NCI-H1694 (cell line): ENCODE data around the gene CEP192.
"Not testable (repeated sequence)": the region's sequence is repeated elsewhere in the genome, so short reads cannot be mapped to it uniquely, and the experiment has no call there.

Experiments
- DNase-seq: peaks from one replicate; lab custom pipeline; 2025; lab: John Stamatoyannopoulos, UW

The CEP192 gene

GRCh38 chr18:13026583-13027270, 35.6 kb downstream of the CEP192 start:
- DNase-seq = no peak

- no peak for DNase-seq
These were observed 37.7 kb downstream of the CEP192 start for GRCh38 chr18:13028869-13029268.

DNA sequence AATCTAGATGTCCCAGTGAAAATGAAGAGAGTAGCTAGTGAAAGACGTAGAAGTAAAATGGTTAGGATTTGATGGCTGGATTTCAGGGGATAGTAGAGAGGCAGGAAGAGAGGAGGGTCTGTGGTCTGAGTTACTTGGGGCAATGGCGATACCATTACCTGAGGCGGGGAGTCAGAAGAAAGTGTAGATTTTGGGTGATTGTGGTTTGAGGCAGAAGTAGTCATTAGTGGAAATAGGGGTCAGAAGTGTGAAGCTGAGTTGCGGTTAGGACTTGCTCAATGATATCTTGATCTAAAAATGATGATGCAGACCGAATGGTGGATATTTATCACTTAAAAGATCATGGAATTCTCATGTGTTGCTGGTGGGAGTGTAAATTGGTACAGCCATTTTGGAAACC, 41.0 kb downstream of the CEP192 start:
- no peak for DNase-seq

GRCh38 chr18:13035249-13035914, 44.2 kb downstream of the CEP192 start:
- no peak for DNase-seq

DNA sequence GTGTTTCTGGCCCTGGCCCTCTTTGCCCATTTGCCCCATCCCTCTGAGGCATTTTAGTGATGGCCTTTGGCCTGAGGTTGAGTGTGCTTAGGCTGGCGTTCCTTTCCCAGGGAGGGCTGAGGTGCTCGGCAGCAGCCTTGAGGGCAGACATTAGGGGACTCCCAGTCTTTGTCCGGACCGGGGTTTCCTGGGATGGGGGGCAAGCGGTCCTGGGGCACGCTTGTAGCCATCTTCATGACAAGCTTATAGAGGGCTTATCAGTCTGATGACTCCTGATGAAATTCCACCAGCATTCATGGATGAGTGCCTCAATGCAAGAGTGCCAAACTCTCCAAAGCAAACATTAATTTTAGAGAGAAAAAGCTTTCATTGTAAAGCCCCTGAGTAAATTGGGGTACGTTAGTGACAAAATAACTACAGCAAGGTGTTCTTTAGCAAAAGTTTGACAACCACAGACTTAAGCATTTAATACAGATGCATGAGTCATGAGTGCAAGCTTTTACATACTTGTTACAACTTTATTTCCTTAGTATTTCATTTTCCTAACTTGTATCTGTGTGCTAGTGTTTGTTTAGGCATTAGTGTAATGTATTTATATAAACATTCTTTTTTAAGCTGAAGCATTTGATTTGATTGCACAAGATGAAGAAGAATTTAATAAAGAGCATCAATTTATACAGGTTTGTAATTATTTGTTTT, 45.6 kb downstream of the CEP192 start:
- DNase-seq = no peak

GRCh38 chr18:13039806-13040205, 48.6 kb downstream of the CEP192 start:
- DNase-seq = no peak

- no peak for DNase-seq
These were observed 51.9 kb downstream of the CEP192 start for GRCh38 chr18:13043066-13043465.

DNA sequence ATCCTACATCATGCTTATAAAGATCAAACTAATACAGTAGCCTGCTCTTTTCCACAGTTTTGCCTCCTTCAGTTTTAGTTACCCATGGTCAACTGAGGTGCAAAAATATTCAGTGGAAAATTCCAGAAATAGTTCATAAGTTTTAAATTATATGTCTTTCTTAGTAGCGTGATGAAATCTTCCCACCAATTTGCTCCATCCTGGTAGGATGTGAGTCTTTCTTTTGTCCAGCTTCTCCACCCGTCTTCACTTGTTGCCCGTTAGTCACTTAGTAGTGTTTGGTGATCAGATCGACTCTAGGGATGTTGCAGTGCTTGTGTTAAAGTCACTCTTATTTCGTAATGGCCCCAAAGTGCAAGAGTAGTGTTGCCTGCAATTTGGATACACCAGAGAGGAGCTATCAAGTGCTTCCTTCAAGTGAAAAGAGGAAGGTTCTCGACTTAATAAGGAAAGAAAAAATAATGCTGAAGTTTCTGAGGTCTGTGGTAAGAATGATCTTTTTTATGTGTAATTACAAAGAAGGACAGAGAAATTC, 57.0 kb downstream of the CEP192 start:
- DNase-seq = no peak

- DNase-seq = no peak
These were observed 60.0 kb downstream of the CEP192 start for GRCh38 chr18:13051159-13051558.

DNA sequence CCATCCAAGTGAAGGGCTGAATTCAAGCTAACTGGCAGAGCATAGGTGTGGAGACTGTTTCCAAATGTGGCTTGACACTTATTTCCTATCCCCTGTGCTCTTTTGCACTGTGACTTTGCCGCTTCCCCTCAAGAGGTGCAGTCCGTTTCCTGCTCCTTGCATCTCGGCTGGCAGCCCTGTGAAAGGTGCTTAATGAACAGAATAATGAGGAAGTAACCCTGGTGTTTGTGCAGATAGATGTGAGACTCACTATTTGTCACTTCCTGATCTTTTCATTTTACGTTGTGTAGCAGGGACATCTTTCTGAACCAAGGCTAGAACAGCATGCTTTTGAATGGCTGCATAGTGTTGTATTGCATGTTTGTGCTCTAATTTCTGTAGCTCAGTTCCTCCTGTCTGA, 60.8 kb downstream of the CEP192 start:
- DNase-seq = no peak

- no peak for DNase-seq
These were observed 63.2 kb downstream of the CEP192 start for GRCh38 chr18:13054336-13054735.

DNA sequence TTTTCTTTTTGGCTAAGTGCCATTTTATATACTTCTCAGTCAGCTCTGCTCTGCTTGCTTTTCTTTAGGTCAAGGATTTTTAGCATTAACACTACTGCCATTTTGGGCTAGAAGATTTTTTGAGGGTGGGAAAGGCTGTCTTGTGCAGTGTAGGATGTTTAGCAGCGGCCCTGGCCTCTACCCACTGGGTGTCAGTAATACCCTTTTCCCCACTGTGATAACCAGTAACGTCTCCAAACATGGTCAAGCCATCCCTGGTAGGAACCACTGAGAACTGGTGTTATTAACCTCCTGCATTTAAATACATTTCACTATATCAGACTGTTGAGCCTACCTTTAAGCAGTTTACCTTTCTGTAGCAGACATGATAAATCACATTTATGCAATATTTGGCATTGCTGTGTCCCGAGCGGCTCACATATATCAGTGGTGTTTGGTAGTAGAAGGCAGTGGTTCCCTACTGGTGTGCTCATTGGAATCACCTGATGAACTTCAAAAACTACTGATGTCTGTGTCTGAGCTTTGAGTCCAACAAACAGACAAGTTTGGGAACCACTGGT, 70.5 kb downstream of the CEP192 start:
- no peak for DNase-seq

DNA sequence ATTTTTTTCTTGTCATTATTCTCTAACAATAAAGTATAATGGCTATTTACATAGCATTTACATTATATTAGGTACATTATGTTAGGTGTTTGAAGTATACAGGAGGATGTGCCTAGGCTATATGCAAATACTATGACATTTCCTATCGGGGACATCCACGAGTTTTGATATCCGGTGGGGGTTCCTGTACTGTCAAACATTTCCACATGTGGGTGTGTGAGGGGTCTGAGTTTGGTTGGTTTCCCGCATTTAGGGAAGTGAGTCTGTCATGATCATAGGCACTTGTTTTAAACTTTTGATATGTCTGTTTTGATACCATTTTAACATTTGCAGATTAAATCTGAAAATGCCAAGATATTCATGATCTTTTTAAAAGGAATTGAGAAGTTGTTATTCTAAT, 76.0 kb downstream of the CEP192 start:
- no peak for DNase-seq

GRCh38 chr18:13067966-13068365, 76.8 kb downstream of the CEP192 start:
- no peak for DNase-seq

DNA sequence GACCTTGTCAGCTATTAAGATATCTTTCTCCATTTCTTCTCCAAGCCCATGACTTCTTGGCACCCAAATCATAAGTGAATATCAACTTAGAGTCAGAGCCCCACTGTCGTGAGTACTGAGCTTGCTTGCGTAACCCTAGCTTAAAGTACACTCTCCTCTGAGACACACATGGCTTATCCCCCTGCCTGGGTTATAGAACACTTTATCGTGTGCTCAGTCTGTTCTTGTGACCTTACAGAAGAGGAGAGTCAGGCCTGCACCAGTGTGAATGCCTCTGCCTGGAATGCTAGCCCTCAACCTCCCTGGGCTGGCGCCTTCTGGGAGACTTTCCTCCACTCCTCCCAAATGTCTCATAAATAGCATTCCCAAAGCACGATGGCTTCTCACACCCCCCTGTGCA, 79.3 kb downstream of the CEP192 start:
- DNase-seq = no peak

- DNase-seq = no peak
These were observed 85.7 kb downstream of the CEP192 start for GRCh38 chr18:13076886-13077285.

DNA sequence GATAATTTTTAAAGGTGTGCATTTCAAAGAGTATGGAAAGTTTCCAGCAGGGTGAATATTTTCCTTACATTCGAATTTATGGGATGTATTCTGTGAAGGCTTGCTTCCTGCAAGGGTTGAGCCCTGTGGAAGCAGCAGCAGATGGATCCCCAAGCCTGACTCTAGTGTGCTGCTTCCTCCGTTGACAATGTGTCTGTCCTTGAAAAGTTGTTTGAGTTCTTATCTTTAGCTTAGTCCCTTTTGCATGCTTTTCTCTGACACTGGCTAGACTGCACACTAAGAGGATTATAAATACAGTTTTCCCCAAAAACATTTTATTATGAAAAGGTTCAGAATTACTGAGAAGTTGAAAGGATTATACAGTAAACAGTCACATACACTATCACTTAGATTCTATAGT, 86.3 kb downstream of the CEP192 start:
- DNase-seq = no peak

DNA sequence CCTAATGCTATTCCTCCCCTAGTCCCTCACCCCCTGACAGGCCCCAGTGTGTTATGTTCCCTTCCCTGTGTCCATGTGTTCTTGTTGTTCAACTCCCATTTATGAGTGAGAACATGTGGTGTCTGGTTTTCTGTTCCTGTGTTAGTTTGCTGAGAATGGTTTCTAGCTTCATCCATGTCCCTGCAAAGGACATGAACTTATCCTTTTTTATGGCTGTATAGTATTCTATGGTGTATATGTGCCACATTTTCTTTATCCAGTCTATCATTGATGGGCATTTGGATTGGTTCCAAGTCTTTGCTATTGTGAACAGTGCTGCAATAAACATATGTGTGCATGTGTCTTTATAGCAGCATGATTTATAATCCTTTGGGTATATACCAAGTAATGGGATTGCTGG, 86.9 kb downstream of the CEP192 start:
- DNase-seq = not testable (repeated sequence)

DNA sequence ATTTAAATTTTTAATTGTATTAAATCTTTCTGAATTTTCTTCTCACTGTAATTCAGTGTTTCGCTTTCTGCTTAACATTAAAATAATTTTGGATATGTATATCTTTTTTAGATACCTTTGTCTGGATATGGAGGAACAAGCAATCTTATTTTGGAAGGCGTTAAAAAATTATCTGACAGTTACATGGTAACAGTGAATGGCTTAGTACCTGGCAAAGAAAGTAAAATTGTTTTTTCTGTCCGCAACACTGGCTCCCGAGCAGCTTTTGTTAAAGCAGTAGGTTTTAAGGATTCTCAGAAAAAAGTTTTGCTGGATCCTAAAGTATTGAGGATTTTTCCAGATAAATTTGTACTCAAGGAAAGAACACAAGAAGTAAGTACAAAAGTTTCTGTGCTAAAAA, 95.7 kb downstream of the CEP192 start:
- DNase-seq = no peak

DNA sequence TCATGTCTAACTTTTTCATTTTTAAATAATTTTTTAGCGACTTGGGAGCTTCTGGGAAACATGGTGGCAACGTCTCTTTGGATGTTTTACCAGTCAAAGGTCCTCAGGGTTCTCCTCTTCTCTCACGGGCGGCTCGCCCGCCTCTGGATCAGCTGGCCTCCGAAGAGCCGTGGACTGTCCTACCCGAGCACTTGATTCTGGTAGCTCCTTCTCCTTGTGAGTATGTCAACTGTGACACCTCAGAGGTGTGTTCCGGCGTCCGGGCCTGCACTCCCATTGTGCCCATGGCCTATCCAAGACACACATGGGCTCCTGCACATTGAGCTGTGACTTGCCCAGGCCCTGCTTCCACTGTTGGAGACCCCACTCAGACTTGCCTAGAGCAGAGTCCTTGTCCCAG, 104.3 kb downstream of the CEP192 start:
- no peak for DNase-seq

DNA sequence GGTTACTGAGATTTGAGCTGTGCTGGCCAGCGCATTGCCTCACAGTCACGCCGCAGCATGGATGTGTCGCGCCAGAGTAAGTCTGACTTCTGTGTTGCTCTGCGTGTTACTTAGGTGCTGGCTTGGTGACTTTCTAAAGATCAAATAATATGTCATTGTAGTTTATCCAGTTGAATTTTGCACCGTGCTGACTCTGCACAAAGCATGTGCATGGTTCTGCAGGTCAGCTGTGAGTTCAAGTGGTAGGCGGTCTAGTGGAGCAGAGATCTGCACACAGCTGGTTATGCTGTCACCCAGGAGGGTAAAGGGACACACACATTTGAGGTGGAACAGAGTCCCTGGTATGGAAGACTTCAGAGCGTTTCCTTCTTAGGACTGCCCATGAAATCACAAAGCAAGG, 105.1 kb downstream of the CEP192 start:
- no peak for DNase-seq

DNA sequence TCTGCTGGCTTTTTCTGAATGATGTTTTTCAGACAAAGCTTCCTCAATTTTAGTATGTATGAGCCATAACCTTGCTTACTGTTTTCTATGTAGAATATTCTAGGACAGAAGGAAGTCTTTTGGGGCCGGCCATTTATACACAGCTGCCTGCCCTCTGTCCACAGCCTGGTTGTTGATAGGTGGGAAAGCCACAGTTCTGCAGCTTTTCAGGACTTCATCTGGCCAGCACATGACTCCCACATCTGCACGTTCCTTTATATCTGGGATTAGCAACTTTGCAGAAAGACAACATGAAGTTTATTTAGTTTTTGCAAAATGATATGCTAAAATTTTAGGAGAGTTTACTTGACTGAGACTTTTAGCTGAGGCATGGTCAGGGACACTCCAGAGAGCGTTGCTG, 105.6 kb downstream of the CEP192 start:
- no peak for DNase-seq

GRCh38 chr18:13098104-13098503, 106.9 kb downstream of the CEP192 start:
- not testable (repeated sequence) for DNase-seq
